ENCODE measurements around the gene ZC2HC1B. TPM values are rescaled to one million over a fixed set of nuclear protein-coding genes. Genes with fewer than 3 reads are reported as not detected.

The ZC2HC1B gene
- total and polyA plus RNA-seq, 2 donors from 2014 or later: not detected

GRCh38 chr6:143952060-143952778 is 87.9 kb downstream of the ZC2HC1B start:
- Histone ChIP-seq H3K9me3 (ENCODE audit: control insufficient read depth in 2 of 3, insufficient read depth in 1 of 3, low read length in 3 of 3) (peaks cover 0 to 3% (median 0%) of the 10 kb centered on the region in 3 donors), H3K27me3 (ENCODE audit: control insufficient read depth, insufficient read depth, low read length) (no peaks in the 10 kb centered on the region), H3K36me3 (ENCODE audit: control insufficient read depth in 2 of 3, insufficient read depth in 3 of 3, low read length in 3 of 3) (peaks cover 0 to 7% (median 7%) of the 10 kb centered on the region in 3 donors), H3K9ac (ENCODE audit: low read length in 3 of 3) (no peak overlapping the region), H3K4me3 (ENCODE audit: low read length in 3 of 3) (no peak overlapping the region), H3K27ac (ENCODE audit: low read depth in 2 of 2, low read length in 2 of 2) (no peak overlapping the region), H3K4me1 (ENCODE audit: control insufficient read depth in 2 of 3, insufficient read depth in 2 of 3, low read depth in 1 of 3, low read length in 3 of 3) (peaks cover 0 to 9% (median 2%) of the 10 kb centered on the region in 3 donors)
- TF ChIP-seq CTCF (IDR thresholded peaks at IDR 0.05; ENCODE audit: borderline replicate concordance, extremely low read depth, insufficient read depth): no peak
- intact Hi-C loops (cut with DNase I): no loop called here
- DNase-seq (no peak), FAIRE-seq (no peak)

GRCh38 chr6:143952947-143953701 is 88.8 kb downstream of the ZC2HC1B start:
- Histone ChIP-seq H3K27ac (ENCODE audit: low read depth in 2 of 2, low read length in 2 of 2) (no peak overlapping the region), H3K4me1 (ENCODE audit: control insufficient read depth in 2 of 3, insufficient read depth in 2 of 3, low read depth in 1 of 3, low read length in 3 of 3) (peaks cover 0 to 9% (median 2%) of the 10 kb centered on the region in 3 donors), H3K9me3 (ENCODE audit: control insufficient read depth in 2 of 3, insufficient read depth in 1 of 3, low read length in 3 of 3) (no peaks in the 10 kb centered on the region), H3K36me3 (ENCODE audit: control insufficient read depth in 2 of 3, insufficient read depth in 3 of 3, low read length in 3 of 3) (peaks cover 0 to 4% (median 0%) of the 10 kb centered on the region in 3 donors), H3K9ac (ENCODE audit: low read length in 3 of 3) (no peak overlapping the region), H3K4me3 (ENCODE audit: low read length in 3 of 3) (no peak overlapping the region), H3K27me3 (ENCODE audit: control insufficient read depth, insufficient read depth, low read length) (no peaks in the 10 kb centered on the region)
- no peak for TF ChIP-seq CTCF (IDR thresholded peaks at IDR 0.05; ENCODE audit: borderline replicate concordance, extremely low read depth, insufficient read depth)
- DNase-seq (no peak), FAIRE-seq (no peak)
- intact Hi-C loops (cut with DNase I): no loop called here

GRCh38 chr6:143953922-143954321 is 89.6 kb downstream of the ZC2HC1B start:
- H3K9ac ChIP-seq (ENCODE audit: low read length in 3 of 3): no peak overlapping the region
- intact Hi-C loops (cut with DNase I): no loop called here
- FAIRE-seq (no peak), DNase-seq (no peak)
- H3K36me3 ChIP-seq (ENCODE audit: control insufficient read depth in 2 of 3, insufficient read depth in 3 of 3, low read length in 3 of 3): no peaks in the 10 kb centered on the region
- H3K27me3 ChIP-seq (ENCODE audit: control insufficient read depth, insufficient read depth, low read length): no peaks in the 10 kb centered on the region
- TF ChIP-seq CTCF (IDR thresholded peaks at IDR 0.05; ENCODE audit: borderline replicate concordance, extremely low read depth, insufficient read depth): no peak
- H3K9me3 ChIP-seq (ENCODE audit: control insufficient read depth in 2 of 3, insufficient read depth in 1 of 3, low read length in 3 of 3): no peaks in the 10 kb centered on the region
- H3K27ac ChIP-seq (ENCODE audit: low read depth in 2 of 2, low read length in 2 of 2): no peak overlapping the region
- no peak overlapping the region for H3K4me3 ChIP-seq (ENCODE audit: low read length in 3 of 3)
- H3K4me1 ChIP-seq (ENCODE audit: control insufficient read depth in 2 of 3, insufficient read depth in 2 of 3, low read depth in 1 of 3, low read length in 3 of 3): peaks cover 0 to 7% (median 2%) of the 10 kb centered on the region in 3 donors
